ENCODE results near the gene SMIM11.
"Not testable (repeated sequence)": the region's sequence is repeated elsewhere in the genome, so short reads cannot be mapped to it uniquely, and the experiment has no call there.

The SMIM11 gene

GRCh38 chr21:34357889-34358288 is 17.4 kb upstream of the SMIM11 start:
- DNase-seq = no peak

- DNase-seq = no peak
These were observed 16.4 kb upstream of the SMIM11 start for GRCh38 chr21:34358866-34359265.

GRCh38 chr21:34360488-34361241 is 14.6 kb upstream of the SMIM11 start:
- DNase-seq = no peak

- DNase-seq = no peak
These were observed 13.2 kb upstream of the SMIM11 start for GRCh38 chr21:34362136-34362444.

- DNase-seq = no peak
These were observed 12.6 kb upstream of the SMIM11 start for GRCh38 chr21:34362670-34363069.

GRCh38 chr21:34363733-34364132 is 11.6 kb upstream of the SMIM11 start, which contains the start of gene KCNE2:
KCNE2 (plus strand) TSS chr21:34364006; CDS start chr21:34370479, 6,473 bp downstream.
- DNase-seq = no peak

- DNase-seq = no peak
These were observed 10.4 kb upstream of the SMIM11 start for GRCh38 chr21:34364921-34365320.

- no peak for DNase-seq
These were observed 9.5 kb upstream of the SMIM11 start for GRCh38 chr21:34365809-34366208.

- peak; percentile 34 to 35 for DNase-seq
These were observed 7.9 kb upstream of the SMIM11 start for GRCh38 chr21:34367320-34367935.

GRCh38 chr21:34369741-34370140 is 5.6 kb upstream of the SMIM11 start:
- DNase-seq = no peak

GRCh38 chr21:34372321-34372720 is 3.0 kb upstream of the SMIM11 start:
- DNase-seq = no peak

- DNase-seq = not testable (repeated sequence)
These were observed 845 bp upstream of the SMIM11 start for GRCh38 chr21:34374462-34374861.

GRCh38 chr21:34375619-34375972 is 289 bp downstream of the SMIM11 start:
- not testable (repeated sequence) for DNase-seq

GRCh38 chr21:34383138-34383537 is 7.8 kb downstream of the SMIM11 start:
- not testable (repeated sequence) for DNase-seq

- not testable (repeated sequence) for DNase-seq
These were observed 8.6 kb downstream of the SMIM11 start for GRCh38 chr21:34383724-34384415.

- not testable (repeated sequence) for DNase-seq
These were observed 25.2 kb downstream of the SMIM11 start for GRCh38 chr21:34400522-34400921.

GRCh38 chr21:34404742-34405141 is 29.4 kb downstream of the SMIM11 start:
- DNase-seq = not testable (repeated sequence)

- not testable (repeated sequence) for DNase-seq
These were observed 30.4 kb downstream of the SMIM11 start for GRCh38 chr21:34405686-34406085.

- DNase-seq = not testable (repeated sequence)
These were observed 30.8 kb downstream of the SMIM11 start for GRCh38 chr21:34406102-34406501.

- not testable (repeated sequence) for DNase-seq
These were observed 31.4 kb downstream of the SMIM11 start for GRCh38 chr21:34406676-34407075.

GRCh38 chr21:34407294-34407693 is 32.0 kb downstream of the SMIM11 start:
- not testable (repeated sequence) for DNase-seq

- DNase-seq = not testable (repeated sequence)
These were observed 42.3 kb downstream of the SMIM11 start for GRCh38 chr21:34417448-34418077.

GRCh38 chr21:34423805-34424204 is 48.5 kb downstream of the SMIM11 start, which contains the start of gene SMIM34:
SMIM34 (minus strand) TSS chr21:34423951; CDS start chr21:34423839, 112 bp downstream.
- DNase-seq = not testable (repeated sequence)
